ENCODE measurements around the gene ANKRD17.

- TF ChIP-seq, protein P1, sequence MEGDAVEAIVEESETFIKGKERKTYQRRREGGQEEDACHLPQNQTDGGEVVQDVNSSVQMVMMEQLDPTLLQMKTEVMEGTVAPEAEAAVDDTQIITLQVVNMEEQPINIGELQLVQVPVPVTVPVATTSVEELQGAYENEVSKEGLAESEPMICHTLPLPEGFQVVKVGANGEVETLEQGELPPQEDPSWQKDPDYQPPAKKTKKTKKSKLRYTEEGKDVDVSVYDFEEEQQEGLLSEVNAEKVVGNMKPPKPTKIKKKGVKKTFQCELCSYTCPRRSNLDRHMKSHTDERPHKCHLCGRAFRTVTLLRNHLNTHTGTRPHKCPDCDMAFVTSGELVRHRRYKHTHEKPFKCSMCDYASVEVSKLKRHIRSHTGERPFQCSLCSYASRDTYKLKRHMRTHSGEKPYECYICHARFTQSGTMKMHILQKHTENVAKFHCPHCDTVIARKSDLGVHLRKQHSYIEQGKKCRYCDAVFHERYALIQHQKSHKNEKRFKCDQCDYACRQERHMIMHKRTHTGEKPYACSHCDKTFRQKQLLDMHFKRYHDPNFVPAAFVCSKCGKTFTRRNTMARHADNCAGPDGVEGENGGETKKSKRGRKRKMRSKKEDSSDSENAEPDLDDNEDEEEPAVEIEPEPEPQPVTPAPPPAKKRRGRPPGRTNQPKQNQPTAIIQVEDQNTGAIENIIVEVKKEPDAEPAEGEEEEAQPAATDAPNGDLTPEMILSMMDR (IDR thresholded peaks at IDR 0.05), result no peak
- TF ChIP-seq POLR2A (IDR thresholded peaks at IDR 0.05), result no peak
- no peak for TF ChIP-seq POLR2AphosphoS5 (IDR thresholded peaks at IDR 0.05)
- TF ChIP-seq EP300 (IDR thresholded peaks at IDR 0.05), result no peak
These were observed 204.6 kb downstream of the ANKRD17 start for GRCh38 chr4:73053974-73054480.

Measured in sigmoid colon (tissue), 4 donors.